ENCODE measurements around the gene GEN1.

- TF ChIP-seq, protein P1, sequence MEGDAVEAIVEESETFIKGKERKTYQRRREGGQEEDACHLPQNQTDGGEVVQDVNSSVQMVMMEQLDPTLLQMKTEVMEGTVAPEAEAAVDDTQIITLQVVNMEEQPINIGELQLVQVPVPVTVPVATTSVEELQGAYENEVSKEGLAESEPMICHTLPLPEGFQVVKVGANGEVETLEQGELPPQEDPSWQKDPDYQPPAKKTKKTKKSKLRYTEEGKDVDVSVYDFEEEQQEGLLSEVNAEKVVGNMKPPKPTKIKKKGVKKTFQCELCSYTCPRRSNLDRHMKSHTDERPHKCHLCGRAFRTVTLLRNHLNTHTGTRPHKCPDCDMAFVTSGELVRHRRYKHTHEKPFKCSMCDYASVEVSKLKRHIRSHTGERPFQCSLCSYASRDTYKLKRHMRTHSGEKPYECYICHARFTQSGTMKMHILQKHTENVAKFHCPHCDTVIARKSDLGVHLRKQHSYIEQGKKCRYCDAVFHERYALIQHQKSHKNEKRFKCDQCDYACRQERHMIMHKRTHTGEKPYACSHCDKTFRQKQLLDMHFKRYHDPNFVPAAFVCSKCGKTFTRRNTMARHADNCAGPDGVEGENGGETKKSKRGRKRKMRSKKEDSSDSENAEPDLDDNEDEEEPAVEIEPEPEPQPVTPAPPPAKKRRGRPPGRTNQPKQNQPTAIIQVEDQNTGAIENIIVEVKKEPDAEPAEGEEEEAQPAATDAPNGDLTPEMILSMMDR (IDR thresholded peaks at IDR 0.05), result no peak
- TF ChIP-seq POLR2A (IDR thresholded peaks at IDR 0.05), result no peak
Observed at GRCh38 chr2:17799301-17800120, 45.6 kb downstream of the GEN1 start.

Measured in testis (tissue), 2 donors.